Neutrophil (primary cell): Measurements from ENCODE around the gene CERKL.

ENCODE experiments used
- H3K27ac ChIP-seq: fragments of 200-600 bp; sonication (generic); 2 replicates; pipeline ENCODE4 v1.5.1; 2016; ENCODE audit warnings: mild to moderate bottlenecking, moderate library complexity
- H3K27me3 ChIP-seq: fragments of 200-600 bp; sonication (generic); 2 replicates; pipeline ENCODE4 v1.6.0; 2016; ENCODE audit warnings: mild to moderate bottlenecking
- H3K36me3 ChIP-seq: fragments of 200-600 bp; sonication (generic); 2 replicates; pipeline ENCODE4 v1.5.1; 2017
- H3K4me1 ChIP-seq, 2 experiments: fragments of 200-600 bp in 1 of 2; sonication (generic) in 1 of 2; 1 replicate in 1 of 2; 2 replicates in 1 of 2; pipeline versions ENCODE4 v1.5.1 to v1.6.1; 2013 to 2016; ENCODE audit warnings: low read depth in 1 of 2, low read length in 1 of 2, mild to moderate bottlenecking in 1 of 2, moderate library complexity in 1 of 2; ENCODE audit not compliant: control insufficient read depth in 1 of 2, insufficient read depth in 1 of 2
- H3K4me3 ChIP-seq, 2 experiments: fragments of 200-600 bp in 1 of 2; sonication (generic) in 1 of 2; 1 replicate in 1 of 2; 2 replicates in 1 of 2; pipeline ENCODE4 v1.5.1; 2013 to 2016; ENCODE audit warnings: low read depth in 1 of 2, low read length in 1 of 2, mild to moderate bottlenecking in 1 of 2, moderate library complexity in 1 of 2
- H3K9me3 ChIP-seq: fragments of 200-600 bp; sonication (generic); 2 replicates; pipeline ENCODE4 v1.5.1; 2016
- TF ChIP-seq, protein P1 (sequence below): fragments of 200-600 bp; sonication (generic); IDR thresholded peaks from 2 replicates; pipeline ENCODE4 v1.5.1; 2016; ENCODE audit warnings: antibody characterized with exemption

The CERKL gene

GRCh38 chr2:181578829-181579228, 78.1 kb downstream of the CERKL start:
- Histone ChIP-seq H3K36me3 (no peaks in the 10 kb centered on the region), H3K9me3 (no peaks in the 10 kb centered on the region), H3K4me3 (no peak overlapping the region), H3K27ac (no peak overlapping the region), H3K4me1 (peaks cover 0 to 8% of the 10 kb centered on the region in 2 experiments), H3K27me3 (no peaks in the 10 kb centered on the region)
- TF ChIP-seq, protein P1, sequence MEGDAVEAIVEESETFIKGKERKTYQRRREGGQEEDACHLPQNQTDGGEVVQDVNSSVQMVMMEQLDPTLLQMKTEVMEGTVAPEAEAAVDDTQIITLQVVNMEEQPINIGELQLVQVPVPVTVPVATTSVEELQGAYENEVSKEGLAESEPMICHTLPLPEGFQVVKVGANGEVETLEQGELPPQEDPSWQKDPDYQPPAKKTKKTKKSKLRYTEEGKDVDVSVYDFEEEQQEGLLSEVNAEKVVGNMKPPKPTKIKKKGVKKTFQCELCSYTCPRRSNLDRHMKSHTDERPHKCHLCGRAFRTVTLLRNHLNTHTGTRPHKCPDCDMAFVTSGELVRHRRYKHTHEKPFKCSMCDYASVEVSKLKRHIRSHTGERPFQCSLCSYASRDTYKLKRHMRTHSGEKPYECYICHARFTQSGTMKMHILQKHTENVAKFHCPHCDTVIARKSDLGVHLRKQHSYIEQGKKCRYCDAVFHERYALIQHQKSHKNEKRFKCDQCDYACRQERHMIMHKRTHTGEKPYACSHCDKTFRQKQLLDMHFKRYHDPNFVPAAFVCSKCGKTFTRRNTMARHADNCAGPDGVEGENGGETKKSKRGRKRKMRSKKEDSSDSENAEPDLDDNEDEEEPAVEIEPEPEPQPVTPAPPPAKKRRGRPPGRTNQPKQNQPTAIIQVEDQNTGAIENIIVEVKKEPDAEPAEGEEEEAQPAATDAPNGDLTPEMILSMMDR: no peak

- Histone ChIP-seq H3K36me3 (no peaks in the 10 kb centered on the region), H3K27me3 (no peaks in the 10 kb centered on the region), H3K27ac (no peak overlapping the region), H3K4me3 (no peak overlapping the region), H3K4me1 (peaks cover 0 to 8% of the 10 kb centered on the region in 2 experiments), H3K9me3 (no peaks in the 10 kb centered on the region)
- TF ChIP-seq, protein P1: no peak
These were observed 80.5 kb downstream of the CERKL start for GRCh38 chr2:181576431-181576830.

DNA sequence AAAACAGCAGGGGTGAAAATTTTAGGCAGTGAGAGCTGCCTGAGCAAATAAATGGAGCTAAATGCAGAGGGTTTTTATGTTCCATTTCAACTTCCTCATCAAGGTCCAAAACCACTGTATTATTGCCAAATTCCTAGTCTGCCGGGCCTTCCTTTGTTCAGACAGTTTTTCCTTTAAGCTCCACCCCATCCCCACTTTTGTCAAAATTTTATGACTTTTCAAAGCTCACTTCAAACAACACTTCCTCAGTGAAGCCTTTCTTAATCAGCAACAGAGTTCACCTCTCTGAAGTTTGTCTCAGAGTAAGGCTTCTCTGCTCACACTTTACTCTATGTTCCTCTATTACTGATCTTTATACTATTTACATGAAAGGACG, 81.3 kb downstream of the CERKL start:
- TF ChIP-seq, protein P1: no peak
- H3K36me3 ChIP-seq: no peaks in the 10 kb centered on the region
- no peaks in the 10 kb centered on the region for H3K9me3 ChIP-seq

GRCh38 chr2:181575024-181575649, 81.8 kb downstream of the CERKL start:
- no peak overlapping the region for H3K27ac ChIP-seq
- no peaks in the 10 kb centered on the region for H3K27me3 ChIP-seq
- H3K4me1 ChIP-seq: peaks cover 0 to 8% of the 10 kb centered on the region in 2 experiments
- no peak overlapping the region for H3K4me3 ChIP-seq
- H3K36me3 ChIP-seq: no peaks in the 10 kb centered on the region
- no peaks in the 10 kb centered on the region for H3K9me3 ChIP-seq
- TF ChIP-seq, protein P1: no peak

More for the DNA sequence above, 81.3 kb downstream of the CERKL start:
- H3K27me3 ChIP-seq: no peaks in the 10 kb centered on the region
- H3K27ac ChIP-seq: no peak overlapping the region
- no peak overlapping the region for H3K4me3 ChIP-seq
- peaks cover 0 to 8% of the 10 kb centered on the region in 2 experiments for H3K4me1 ChIP-seq

- Histone ChIP-seq H3K27ac (no peak overlapping the region), H3K27me3 (no peaks in the 10 kb centered on the region), H3K4me3 (no peak overlapping the region), H3K36me3 (no peaks in the 10 kb centered on the region), H3K9me3 (no peaks in the 10 kb centered on the region), H3K4me1 (peaks cover 0 to 8% of the 10 kb centered on the region in 2 experiments)
- TF ChIP-seq, protein P1: no peak
These were observed 82.6 kb downstream of the CERKL start for GRCh38 chr2:181574321-181574720.
